IMR-90 (cell line): ENCODE measurements around the gene BCAS3. TPM values are rescaled to one million over a fixed set of nuclear protein-coding genes. Genes with fewer than 3 reads are reported as not detected.

Experiments used
- ATAC-seq: fragments of 200-7000 bp; cut with Tn5 transposase; 2 replicates; pipeline ENCODE4 v1.9.1; 2020; ENCODE audit warnings: low read depth, mild to moderate bottlenecking, moderate library complexity
- BruUV-seq: library from RNA; stranded (reverse); fragments of 400-500 nt; replicated peaks from 2 replicates; lab custom pipeline; 2021; lab: Mats Ljungman, UMichigan
- CTCF ChIA-PET: fragments of 300-600 bp; formaldehyde crosslinking; extraction: SDS; loops from one replicate; lab custom pipeline; 2021; ENCODE audit warnings: antibody characterized with exemption; lab: Yijun Ruan, JAX
- POLR2A ChIA-PET: fragments of 300-600 bp; sonication (Branson Sonifier 250); formaldehyde crosslinking; loops from one replicate; lab custom pipeline; 2022; ENCODE audit warnings: antibody characterized with exemption; ENCODE audit not compliant: unreplicated experiment; lab: Charles Lee
- DNase-seq: peaks from one replicate; pipeline ENCODE4 v3.0.0; 2013
- H2AFZ ChIP-seq: replicated peaks from 2 replicates; pipeline ENCODE3; 2013; ENCODE audit warnings: low read length, mild to moderate bottlenecking; ENCODE audit not compliant: poor library complexity
- H2AK5ac ChIP-seq: 2 replicates; pipeline ENCODE4 v1.6.1; 2013; ENCODE audit warnings: low read depth, low read length, inconsistent platforms
- H2AK9ac ChIP-seq: replicated peaks from 2 replicates; pipeline ENCODE3; 2013; ENCODE audit warnings: mild to moderate bottlenecking, low read depth, low read length, moderate library complexity; ENCODE audit not compliant: poor library complexity
- H2BK120ac ChIP-seq: 2 replicates; pipeline ENCODE4 v1.6.1; 2013; ENCODE audit warnings: low read depth, low read length, inconsistent platforms
- H2BK15ac ChIP-seq: 3 replicates; pipeline ENCODE4 v1.6.1; 2013; ENCODE audit warnings: low read depth, low read length, inconsistent platforms
- H2BK20ac ChIP-seq: 2 replicates; pipeline ENCODE4 v1.6.1; 2013; ENCODE audit warnings: low read depth, mild to moderate bottlenecking, inconsistent platforms, low read length, moderate library complexity
- H2BK5ac ChIP-seq: 2 replicates; pipeline ENCODE4 v1.6.1; 2013; ENCODE audit warnings: mild to moderate bottlenecking, low read depth, low read length, inconsistent platforms; ENCODE audit not compliant: poor library complexity, severe bottlenecking
- H3K14ac ChIP-seq: replicated peaks from 2 replicates; pipeline ENCODE4 v1.6.1; 2013; ENCODE audit warnings: low read depth, low read length, inconsistent platforms
- H3K18ac ChIP-seq: 2 replicates; pipeline ENCODE4 v1.6.1; 2013; ENCODE audit warnings: low read depth, low read length, control low read depth
- H3K23ac ChIP-seq: 2 replicates; pipeline ENCODE4 v1.6.1; 2013; ENCODE audit warnings: low read depth, low read length, inconsistent platforms
- H3K27ac ChIP-seq: 2 replicates; pipeline ENCODE4 v1.5.1; 2013; ENCODE audit warnings: mild to moderate bottlenecking, control low read depth, low read length; ENCODE audit not compliant: insufficient read depth
- H3K27me3 ChIP-seq: 2 replicates; pipeline ENCODE4 v1.6.1; 2013; ENCODE audit warnings: low read length; ENCODE audit not compliant: control insufficient read depth, insufficient read depth
- H3K36me3 ChIP-seq: 2 replicates; pipeline ENCODE4 v1.6.1; 2013; ENCODE audit warnings: low read length, mixed read lengths; ENCODE audit not compliant: control insufficient read depth, insufficient read depth
- H3K4ac ChIP-seq: 2 replicates; pipeline ENCODE4 v1.6.1; 2013; ENCODE audit warnings: low read depth, low read length, inconsistent platforms
- H3K4me1 ChIP-seq: 2 replicates; pipeline ENCODE4 v1.6.1; 2013; ENCODE audit warnings: low read length, mixed read lengths; ENCODE audit not compliant: control insufficient read depth, insufficient read depth
- H3K4me2 ChIP-seq: 2 replicates; pipeline ENCODE4 v1.6.1; 2013; ENCODE audit warnings: low read depth, mild to moderate bottlenecking, control low read depth, low read length, moderate library complexity
- H3K4me3 ChIP-seq: 2 replicates; pipeline ENCODE4 v1.5.1; 2013; ENCODE audit warnings: low read depth, mild to moderate bottlenecking, control low read depth, low read length, moderate library complexity; ENCODE audit not compliant: insufficient read depth
- H3K56ac ChIP-seq: 2 replicates; pipeline ENCODE4 v1.6.1; 2013; ENCODE audit warnings: low read length, inconsistent platforms; ENCODE audit not compliant: insufficient read depth; ENCODE audit errors: extremely low read depth
- H3K79me1 ChIP-seq, 2 experiments: 2 replicates each; pipeline ENCODE4 v1.6.1; 2013; ENCODE audit warnings: low read length in 2 of 2, inconsistent platforms in 1 of 2, low read depth in 1 of 2
- H3K9ac ChIP-seq: 2 replicates; pipeline ENCODE4 v1.6.1; 2013; ENCODE audit warnings: low read depth, low read length, control low read depth
- H3K9me1 ChIP-seq: 2 replicates; pipeline ENCODE4 v1.6.1; 2013; ENCODE audit warnings: low read length, inconsistent platforms; ENCODE audit not compliant: insufficient read depth
- H3K9me3 ChIP-seq: 2 replicates; pipeline ENCODE4 v1.6.1; 2013; ENCODE audit warnings: low read length; ENCODE audit not compliant: control insufficient read depth, insufficient read depth
- H4K20me1 ChIP-seq: 2 replicates; pipeline ENCODE4 v1.6.1; 2013; ENCODE audit warnings: low read length, inconsistent platforms; ENCODE audit not compliant: insufficient read depth
- H4K5ac ChIP-seq: 2 replicates; pipeline ENCODE4 v1.6.1; 2013; ENCODE audit warnings: mild to moderate bottlenecking, low read depth, low read length, control low read depth
- H4K8ac ChIP-seq, 2 experiments: 2 replicates each; pipeline ENCODE4 v1.6.1; 2013; ENCODE audit warnings: low read depth in 2 of 2, low read length in 2 of 2, control low read depth in 1 of 2, inconsistent platforms in 1 of 2
- H4K91ac ChIP-seq: 2 replicates; pipeline ENCODE4 v1.6.1; 2013; ENCODE audit warnings: low read depth, low read length, inconsistent platforms; ENCODE audit not compliant: insufficient read depth
- BHLHE40 ChIP-seq: fragments of 150-350 bp; IDR thresholded peaks from 2 replicates; pipeline ENCODE4 v1.6.1; 2016; ENCODE audit warnings: mild to moderate bottlenecking, low read depth, low read length
- CEBPB ChIP-seq: IDR thresholded peaks from 2 replicates; pipeline ENCODE4 v1.6.1; 2012; ENCODE audit warnings: low read depth, low read length, improper control_type of control experiment
- FOS ChIP-seq: fragments of 150-350 bp; IDR thresholded peaks from 2 replicates; pipeline ENCODE4 v1.6.1; 2016; ENCODE audit warnings: low read depth, low read length
- MAFK ChIP-seq: IDR thresholded peaks from 2 replicates; pipeline ENCODE4 v1.6.1; 2012; ENCODE audit warnings: low read depth, low read length, improper control_type of control experiment
- MAZ ChIP-seq: IDR thresholded peaks from 2 replicates; pipeline ENCODE4 v1.6.1; 2012; ENCODE audit warnings: low read depth, mild to moderate bottlenecking, low read length, improper control_type of control experiment, moderate library complexity, borderline replicate concordance
- NFE2L2 ChIP-seq: fragments of 150-350 bp; IDR thresholded peaks from 2 replicates; pipeline ENCODE4 v1.6.1; 2016; ENCODE audit warnings: low read depth, mild to moderate bottlenecking, low read length
- RAD21 ChIP-seq: IDR thresholded peaks from 2 replicates; pipeline ENCODE4 v1.6.1; 2012; ENCODE audit warnings: low read length, improper control_type of control experiment
- RCOR1 ChIP-seq: IDR thresholded peaks from 2 replicates; pipeline ENCODE4 v1.6.1; 2012; ENCODE audit warnings: mild to moderate bottlenecking, low read length, improper control_type of control experiment; ENCODE audit not compliant: insufficient replicate concordance
- RFX5 ChIP-seq: IDR thresholded peaks from 2 replicates; pipeline ENCODE4 v1.8.0; 2012; ENCODE audit warnings: low read depth, mild to moderate bottlenecking, low read length, moderate library complexity
- SMC3 ChIP-seq: fragments of 150-350 bp; IDR thresholded peaks from 2 replicates; pipeline ENCODE4 v1.6.1; 2016; ENCODE audit warnings: low read depth, mild to moderate bottlenecking, antibody characterized with exemption, low read length, moderate library complexity
- WGBS, 2 experiments: methylation state at CpG; one replicate each; pipeline versions ENCODE4 v1.1.5 to v1.1.7; 2013; ENCODE audit warnings: missing lambda C conversion rate in 2 of 2; ENCODE audit not compliant: insufficient read length in 1 of 2; ENCODE audit errors: extremely low coverage in 2 of 2; 5-methylcytosine and 5-hydroxymethylcytosine counted together
- dilution Hi-C: fragments of 300-500 bp; cut with HindIII; formaldehyde crosslinking; loops from one replicate; pipeline ENCODE4 v1.14.3; 2018; ENCODE audit warnings: low sequenced_read_pairs; ENCODE audit not compliant: unreplicated experiment
- in situ Hi-C: fragments of 300-500 bp; cut with MboI; formaldehyde crosslinking; loops from 3 replicates; pipeline ENCODE4 v1.14.3; 2019; ENCODE audit warnings: low sequenced_read_pairs, inconsistent platforms, mixed read lengths
- intact Hi-C: fragments of 100-400 bp; cut with micrococcal nuclease; formaldehyde crosslinking; loops from 2 replicates; pipeline ENCODE4 v1.10.0; 2022
- polyA plus RNA-seq, 3 experiments: library from polyadenylated mRNA; depleted of rRNA; stranded (reverse); fragments of >200 nt; gene quantifications; 2 replicates each; pipeline ENCODE4 v1.2.3, GENCODE V29; 2012; ENCODE audit warnings: low replicate concordance in 1 of 3
- total RNA-seq: library from RNA; depleted of rRNA; stranded (reverse); fragments of >200 nt; gene quantifications from 2 replicates; pipeline ENCODE4 v1.2.3, GENCODE V29; 2012
- TF ChIP-seq, protein P1 (sequence below): fragments of 150-350 bp; IDR thresholded peaks from 2 replicates; pipeline ENCODE4 v1.6.1; 2016; ENCODE audit warnings: low read depth, mild to moderate bottlenecking, low read length, moderate library complexity, borderline replicate concordance
- TF ChIP-seq, protein P2 (sequence below): fragments of 150-350 bp; IDR thresholded peaks from 2 replicates; pipeline ENCODE4 v1.6.1; 2017; ENCODE audit warnings: mild to moderate bottlenecking, antibody characterized with exemption, low read length, low read depth
- TF ChIP-seq, protein P3 (sequence below): conservative IDR thresholded peaks from 2 replicates; pipeline ENCODE4 v1.5.1; 2012; ENCODE audit warnings: mild to moderate bottlenecking, low read depth, low read length, improper control_type of control experiment

The BCAS3 gene
- total and polyA plus RNA-seq, 2 of the 4 experiments (the other 2 are of a cell fraction): 6.3 to 27.1 TPM

DNA sequence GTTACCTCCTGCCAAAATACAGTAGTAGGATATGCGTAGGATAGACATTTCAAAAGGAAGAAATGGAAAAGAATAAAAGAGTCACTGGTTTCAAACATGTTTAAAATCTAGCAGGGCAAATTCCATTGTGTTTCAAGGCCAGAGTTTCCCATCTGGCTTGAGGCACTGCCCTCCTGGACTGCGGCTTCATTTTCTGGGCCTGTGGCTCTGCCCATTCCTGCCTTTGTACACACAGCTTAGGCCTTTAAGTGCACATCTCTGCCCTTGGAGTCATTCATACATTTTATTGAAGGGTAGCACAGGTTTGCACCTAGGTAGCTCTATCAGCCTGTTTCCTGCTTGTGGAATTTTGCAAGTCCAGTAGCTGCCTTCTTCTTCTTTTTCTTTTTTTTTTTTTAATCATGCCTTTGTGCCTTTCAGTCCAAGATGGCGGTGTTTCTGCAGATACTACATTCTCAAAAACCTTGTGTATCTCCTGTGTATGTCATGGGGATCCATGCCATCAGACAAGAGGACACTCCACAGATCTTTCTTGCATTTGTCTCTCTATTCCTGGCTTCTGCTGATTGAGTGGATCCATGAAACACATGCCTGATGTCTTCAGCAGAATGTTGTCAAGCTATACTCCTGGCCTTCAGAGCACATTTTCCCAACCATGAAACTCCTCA lies 282.9 kb downstream of the BCAS3 start:
- H3K27me3 ChIP-seq: no peaks in the 10 kb centered on the region
- H4K91ac ChIP-seq: no peak overlapping the region
- no peak overlapping the region for H3K56ac ChIP-seq
- H3K79me1 ChIP-seq: no peaks in the 10 kb centered on the region
- no peak overlapping the region for H2BK5ac ChIP-seq
- no peak for ATAC-seq
- CTCF ChIA-PET: interaction anchor here (0.5 to 1.5 kb wide), 2 partner anchors 11 to 89 kb away, joined by 4 read pairs; no protein-coding TSS in a partner anchor
- H2BK15ac ChIP-seq: no peak overlapping the region
- no peak overlapping the region for H2BK120ac ChIP-seq
- DNase-seq: no peak
- no peak overlapping the region for H3K4ac ChIP-seq
- H3K9ac ChIP-seq: no peak overlapping the region
- H3K4me3 ChIP-seq: no peak overlapping the region
- POLR2A ChIA-PET: no interaction called here
- in situ Hi-C loops: loop anchor here (10.0 kb wide), 2 partner anchors 236 to 594 kb away; no protein-coding TSS in a partner anchor
- no CpG with 5 or more reads among the region's 3 CpGs for WGBS, 2 experiments
- H3K23ac ChIP-seq: no peak overlapping the region
- no peak overlapping the region for H2AFZ ChIP-seq
- intact Hi-C loops: no loop called here
- no TSS peak for BruUV-seq
- no peak overlapping the region for H2BK20ac ChIP-seq
- dilution Hi-C loops: no loop called here
- no peak overlapping the region for H3K4me2 ChIP-seq
- no peak overlapping the region; the same call in 1 of the 2 replicates for H2AK5ac ChIP-seq
- H3K9me3 ChIP-seq: peaks cover 6% of the 10 kb centered on the region
- no peaks in the 10 kb centered on the region for H3K9me1 ChIP-seq
- no peak for TF ChIP-seq RFX5
- TF ChIP-seq RCOR1: no peak
- TF ChIP-seq MAFK: no peak
- TF ChIP-seq RAD21: no peak
- no peak for TF ChIP-seq NFE2L2
- no peak for TF ChIP-seq BHLHE40
- TF ChIP-seq, protein P1, sequence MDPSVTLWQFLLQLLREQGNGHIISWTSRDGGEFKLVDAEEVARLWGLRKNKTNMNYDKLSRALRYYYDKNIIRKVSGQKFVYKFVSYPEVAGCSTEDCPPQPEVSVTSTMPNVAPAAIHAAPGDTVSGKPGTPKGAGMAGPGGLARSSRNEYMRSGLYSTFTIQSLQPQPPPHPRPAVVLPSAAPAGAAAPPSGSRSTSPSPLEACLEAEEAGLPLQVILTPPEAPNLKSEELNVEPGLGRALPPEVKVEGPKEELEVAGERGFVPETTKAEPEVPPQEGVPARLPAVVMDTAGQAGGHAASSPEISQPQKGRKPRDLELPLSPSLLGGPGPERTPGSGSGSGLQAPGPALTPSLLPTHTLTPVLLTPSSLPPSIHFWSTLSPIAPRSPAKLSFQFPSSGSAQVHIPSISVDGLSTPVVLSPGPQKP: no peak
- TF ChIP-seq, protein P2, sequence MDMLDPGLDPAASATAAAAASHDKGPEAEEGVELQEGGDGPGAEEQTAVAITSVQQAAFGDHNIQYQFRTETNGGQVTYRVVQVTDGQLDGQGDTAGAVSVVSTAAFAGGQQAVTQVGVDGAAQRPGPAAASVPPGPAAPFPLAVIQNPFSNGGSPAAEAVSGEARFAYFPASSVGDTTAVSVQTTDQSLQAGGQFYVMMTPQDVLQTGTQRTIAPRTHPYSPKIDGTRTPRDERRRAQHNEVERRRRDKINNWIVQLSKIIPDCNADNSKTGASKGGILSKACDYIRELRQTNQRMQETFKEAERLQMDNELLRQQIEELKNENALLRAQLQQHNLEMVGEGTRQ: no peak
- TF ChIP-seq, protein P3, sequence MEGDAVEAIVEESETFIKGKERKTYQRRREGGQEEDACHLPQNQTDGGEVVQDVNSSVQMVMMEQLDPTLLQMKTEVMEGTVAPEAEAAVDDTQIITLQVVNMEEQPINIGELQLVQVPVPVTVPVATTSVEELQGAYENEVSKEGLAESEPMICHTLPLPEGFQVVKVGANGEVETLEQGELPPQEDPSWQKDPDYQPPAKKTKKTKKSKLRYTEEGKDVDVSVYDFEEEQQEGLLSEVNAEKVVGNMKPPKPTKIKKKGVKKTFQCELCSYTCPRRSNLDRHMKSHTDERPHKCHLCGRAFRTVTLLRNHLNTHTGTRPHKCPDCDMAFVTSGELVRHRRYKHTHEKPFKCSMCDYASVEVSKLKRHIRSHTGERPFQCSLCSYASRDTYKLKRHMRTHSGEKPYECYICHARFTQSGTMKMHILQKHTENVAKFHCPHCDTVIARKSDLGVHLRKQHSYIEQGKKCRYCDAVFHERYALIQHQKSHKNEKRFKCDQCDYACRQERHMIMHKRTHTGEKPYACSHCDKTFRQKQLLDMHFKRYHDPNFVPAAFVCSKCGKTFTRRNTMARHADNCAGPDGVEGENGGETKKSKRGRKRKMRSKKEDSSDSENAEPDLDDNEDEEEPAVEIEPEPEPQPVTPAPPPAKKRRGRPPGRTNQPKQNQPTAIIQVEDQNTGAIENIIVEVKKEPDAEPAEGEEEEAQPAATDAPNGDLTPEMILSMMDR: no peak
- TF ChIP-seq CEBPB: no peak
- no peak for TF ChIP-seq SMC3
- no peak for TF ChIP-seq FOS
- TF ChIP-seq MAZ: no peak
- no peaks in the 10 kb centered on the region for H3K4me1 ChIP-seq
- H4K5ac ChIP-seq: no peak overlapping the region; the same call in 1 of the 2 replicates
- no peak overlapping the region for H4K8ac ChIP-seq
- H3K14ac ChIP-seq: no peak overlapping the region
- no peak overlapping the region for H2AK9ac ChIP-seq
- H3K36me3 ChIP-seq: no peaks in the 10 kb centered on the region
- no peak overlapping the region for H3K18ac ChIP-seq
- H3K27ac ChIP-seq: no peak overlapping the region
- H4K20me1 ChIP-seq: no peaks in the 10 kb centered on the region
